Activated naive CD4-positive, alpha-beta T cell treated with anti-CD3 and anti-CD28 coated beads, Interleukin-2, amount 50 U/mL, for 72 hours (primary cell): ENCODE measurements around the gene ACSBG1. TPM values are rescaled to one million over a fixed set of nuclear protein-coding genes. Genes with fewer than 3 reads are reported as not detected.
A peak's percentile ranks its signal among the peaks of the same experiment; 100 is the strongest.

ENCODE experiments used
- ATAC-seq, 2 donors: fragments of 150-1000 bp; cut with Tn5 transposase; 2 replicates each; pipeline ENCODE4 v1.10.0; 2021; ENCODE audit warnings: mild to moderate bottlenecking in 2 of 2, moderate library complexity in 2 of 2
- DNase-seq, 2 donors: peaks; one replicate each; pipeline ENCODE4 v3.0.0; 2021 to 2022; ENCODE audit warnings: low spot score in 2 of 2
- H3K27ac Mint-ChIP-seq, 2 donors: one replicate each; pipeline ENCODE4 v1.8.0; 2022; ENCODE audit warnings: mild to moderate bottlenecking in 2 of 2, mixed read lengths in 2 of 2
- H3K36me3 Mint-ChIP-seq, 2 donors: one replicate each; pipeline ENCODE4 v1.8.0; 2022; ENCODE audit warnings: mixed read lengths in 2 of 2
- H3K9me3 Mint-ChIP-seq, 2 donors: one replicate each; pipeline ENCODE4 v1.8.0; 2022; ENCODE audit warnings: mixed read lengths in 2 of 2
- total RNA-seq, 2 donors: library from RNA; stranded (reverse); gene quantifications; one replicate each; pipeline ENCODE4 v1.2.3, GENCODE V29; 2022

The ACSBG1 gene
- total RNA-seq, 2 donors from 2014 or later, result not detected

DNA sequence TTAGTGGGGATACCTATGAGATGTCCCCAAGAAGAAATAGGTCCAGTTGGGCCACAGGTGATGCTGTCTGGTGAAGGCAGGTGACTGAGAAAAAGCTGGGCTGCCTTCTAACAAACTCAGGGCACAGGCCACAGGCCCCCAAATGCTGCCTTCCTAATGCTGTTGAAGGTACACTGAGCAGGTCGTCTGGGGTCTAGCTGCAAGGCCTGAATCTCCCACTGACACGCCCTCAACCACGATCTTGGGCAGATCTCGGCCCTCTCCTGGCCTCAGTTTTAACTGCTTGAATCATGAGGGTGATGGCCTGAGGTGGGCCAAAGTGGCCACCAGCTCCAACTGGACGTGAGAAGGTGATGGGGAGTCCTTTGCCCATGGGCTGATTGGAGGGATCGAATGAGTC, 2.1 kb upstream of the ACSBG1 start:
- no peak for ATAC-seq
- no peak overlapping the region for H3K27ac Mint-ChIP-seq
- no peaks in the 10 kb centered on the region for H3K36me3 Mint-ChIP-seq

DNA sequence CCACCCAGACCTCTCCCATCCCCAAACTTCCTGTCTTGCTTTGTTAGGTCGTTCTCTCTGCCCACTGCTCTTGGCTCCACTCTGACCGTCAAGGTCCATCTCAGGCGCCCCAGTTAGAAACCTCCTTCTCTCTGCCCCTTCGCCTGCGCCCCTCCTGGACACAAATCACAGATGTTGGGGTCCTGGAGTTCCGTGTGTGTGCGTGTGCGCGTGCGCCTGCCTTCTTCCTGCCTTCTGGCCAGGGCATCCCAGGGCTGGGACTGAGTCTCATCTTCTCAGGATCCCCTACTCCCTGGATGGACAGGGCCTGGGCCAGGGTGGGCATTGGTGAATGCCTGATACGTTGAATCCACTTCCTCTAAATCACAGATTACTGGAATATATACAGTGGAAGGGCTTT, 869 bp downstream of the ACSBG1 start:
- H3K27ac Mint-ChIP-seq, result no peak overlapping the region
- H3K36me3 Mint-ChIP-seq, result no peaks in the 10 kb centered on the region
- ATAC-seq, result no peak
- DNase-seq, result no peak
- H3K9me3 Mint-ChIP-seq, result no peaks in the 10 kb centered on the region

More for the DNA sequence above, 2.1 kb upstream of the ACSBG1 start:
- no peaks in the 10 kb centered on the region for H3K9me3 Mint-ChIP-seq
- DNase-seq, result no peak

DNA sequence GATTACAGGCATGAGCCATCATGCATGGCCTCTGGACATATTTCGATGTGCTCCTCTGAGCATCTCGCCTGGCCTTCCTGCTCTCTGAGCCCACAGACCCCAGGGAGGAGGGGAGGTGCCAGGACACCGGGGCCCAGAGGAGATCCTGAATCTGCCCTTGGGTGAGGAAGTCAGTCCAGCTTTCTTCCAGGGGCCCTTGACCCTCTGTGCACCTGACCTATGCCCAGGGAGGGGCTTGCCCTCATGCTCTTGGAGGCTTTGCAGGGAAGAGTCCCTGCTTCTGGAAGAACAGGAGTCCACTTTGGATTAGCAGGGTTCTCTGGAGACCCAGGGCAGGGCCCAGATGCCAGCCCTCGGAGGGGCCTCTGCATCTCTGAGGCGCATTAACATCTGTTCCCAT, 1.4 kb downstream of the ACSBG1 start:
- H3K27ac Mint-ChIP-seq, result no peak overlapping the region
- ATAC-seq, result no peak
- no peaks in the 10 kb centered on the region for H3K36me3 Mint-ChIP-seq
- H3K9me3 Mint-ChIP-seq, result no peaks in the 10 kb centered on the region
- no peak for DNase-seq

DNA sequence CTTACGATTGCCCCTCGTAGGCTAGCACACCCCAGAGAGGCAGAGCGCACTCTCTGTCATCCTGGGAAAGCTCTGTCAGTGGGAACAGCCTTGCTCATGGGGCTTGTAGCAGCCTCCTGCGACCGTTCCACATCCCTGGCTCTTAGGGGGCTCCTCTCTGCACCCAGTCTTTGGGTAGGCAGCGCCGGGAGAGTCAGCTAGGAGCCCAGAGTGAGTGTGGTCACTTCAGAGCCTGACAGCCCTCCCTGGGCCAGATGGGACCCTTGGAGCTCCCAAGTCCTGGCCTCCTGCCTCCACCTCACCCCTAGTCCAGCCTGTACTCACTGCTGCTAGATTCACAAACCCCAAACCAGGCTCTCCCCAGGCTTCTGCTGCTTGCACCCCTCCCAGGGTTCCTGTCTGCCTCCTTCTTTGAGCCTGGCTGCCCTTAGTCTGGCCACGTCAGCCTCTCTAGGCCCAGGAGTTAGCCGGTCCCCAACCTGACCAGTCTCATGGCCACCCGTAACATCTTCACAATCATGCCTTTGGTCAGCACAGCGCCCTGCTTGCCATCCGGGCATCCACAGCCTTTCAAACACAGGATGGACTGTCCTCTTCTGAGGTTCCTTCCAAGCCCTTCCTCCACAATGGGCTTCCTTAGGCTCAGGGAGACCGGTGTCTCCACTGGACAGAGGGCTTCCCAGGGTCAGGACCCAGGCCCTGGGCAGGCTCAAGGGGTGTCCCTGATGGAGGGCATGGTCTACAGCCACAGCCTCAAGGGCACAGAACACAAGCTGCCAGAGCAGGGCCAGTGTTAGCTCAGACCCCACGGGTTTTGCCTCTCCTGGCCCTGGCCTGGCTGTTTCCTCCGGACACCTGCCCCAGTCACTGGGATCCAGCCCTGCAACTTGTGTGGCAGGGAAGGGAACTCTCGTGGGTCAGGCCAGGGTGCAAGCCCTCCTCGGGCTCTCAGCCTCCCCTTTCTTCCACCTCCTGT, 4.6 kb downstream of the ACSBG1 start:
- H3K36me3 Mint-ChIP-seq, result no peaks in the 10 kb centered on the region
- DNase-seq (no peak), ATAC-seq (no peak)
- H3K27ac Mint-ChIP-seq, result no peak overlapping the region
- H3K9me3 Mint-ChIP-seq, result no peaks in the 10 kb centered on the region

DNA sequence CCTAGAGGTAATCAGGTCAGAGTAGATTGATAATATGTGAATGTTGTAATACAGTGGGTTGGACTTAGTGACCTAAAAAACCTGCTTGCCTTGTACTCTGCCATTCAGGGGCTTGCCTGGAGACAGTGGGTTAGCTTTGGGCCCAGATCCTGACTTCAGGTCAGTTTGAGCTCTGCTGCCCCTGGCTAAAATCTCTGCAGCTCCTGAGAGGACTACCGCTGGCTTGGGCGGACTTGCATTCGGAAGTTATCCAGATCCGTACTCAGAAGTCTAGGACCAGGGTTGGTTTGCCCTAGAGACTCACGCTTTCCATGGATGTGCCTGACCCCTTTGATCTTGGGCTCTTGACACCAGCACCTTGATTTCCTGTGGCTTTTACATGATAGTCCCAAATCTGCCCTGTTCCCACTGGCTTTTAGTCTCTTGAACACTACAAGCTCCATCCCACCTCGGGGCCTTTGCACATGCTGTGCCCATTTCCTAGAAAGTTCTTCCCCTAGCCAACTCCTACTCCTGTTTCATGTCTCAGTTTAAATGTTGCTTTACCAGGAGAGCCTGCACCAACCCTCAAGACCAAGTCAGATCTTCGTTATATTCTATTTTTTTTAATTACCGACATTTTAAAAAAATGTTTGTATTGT, 5.9 kb downstream of the ACSBG1 start:
- no peak for DNase-seq
- no peaks in the 10 kb centered on the region for H3K36me3 Mint-ChIP-seq
- no peak overlapping the region for H3K27ac Mint-ChIP-seq
- ATAC-seq, result no peak
- no peaks in the 10 kb centered on the region for H3K9me3 Mint-ChIP-seq

DNA sequence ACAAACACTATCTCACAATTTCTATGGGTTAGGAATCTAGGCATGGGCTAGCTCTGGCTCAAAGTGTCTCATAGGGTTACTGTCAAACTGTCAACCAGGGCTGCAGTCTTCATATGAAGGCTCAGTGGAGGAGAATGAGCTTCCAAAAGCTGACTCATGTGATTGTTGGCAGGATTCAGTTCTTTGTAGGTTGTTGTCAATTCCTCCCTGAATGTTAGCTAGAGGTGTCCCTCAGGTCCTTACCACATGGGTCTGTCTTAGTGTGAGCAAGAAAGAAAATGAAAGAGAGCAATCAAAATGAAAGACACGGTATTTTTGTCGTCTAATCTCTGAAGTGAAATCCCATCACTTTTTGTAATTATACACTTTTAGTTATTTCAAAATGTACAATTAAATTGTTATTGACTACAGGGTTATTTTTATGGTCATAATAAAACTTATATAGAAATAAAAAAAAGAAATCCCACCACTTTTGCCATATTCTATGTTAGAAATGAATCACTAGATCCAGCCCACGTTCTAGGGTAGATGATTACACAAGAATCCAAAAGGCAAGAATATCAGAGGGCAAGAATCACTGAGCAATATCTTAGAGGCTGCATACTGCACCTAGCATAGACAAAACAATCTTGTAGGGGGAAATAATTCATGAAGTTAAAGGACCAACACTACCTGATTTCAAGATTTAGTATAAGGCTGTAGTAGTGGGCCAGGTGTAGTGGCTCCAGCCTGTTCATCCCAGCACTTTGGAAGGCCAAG, 8.4 kb downstream of the ACSBG1 start:
- DNase-seq, result no peak
- no peaks in the 10 kb centered on the region for H3K9me3 Mint-ChIP-seq
- no peaks in the 10 kb centered on the region for H3K36me3 Mint-ChIP-seq
- H3K27ac Mint-ChIP-seq, result no peak overlapping the region
- peak; percentile 64 to 98 for ATAC-seq

DNA sequence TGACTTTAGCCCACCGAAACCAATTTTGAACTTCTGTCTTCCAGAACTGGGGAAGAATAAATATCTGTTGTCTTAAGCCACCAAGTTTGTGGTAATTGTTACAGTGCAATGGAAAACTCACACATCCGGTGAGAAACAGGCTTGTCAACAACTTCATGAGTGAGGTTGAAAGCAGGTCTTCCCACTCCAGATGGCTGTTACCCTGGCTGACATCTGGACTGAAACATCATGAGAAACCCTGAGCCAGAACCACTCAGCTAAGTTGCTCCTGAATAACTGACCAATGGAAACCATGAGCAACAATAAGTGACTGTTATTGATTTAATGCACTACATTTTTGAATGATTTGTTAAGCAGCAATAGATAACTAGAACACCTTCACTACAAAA, 10.3 kb downstream of the ACSBG1 start:
- DNase-seq (no peak), ATAC-seq (no peak)
- H3K36me3 Mint-ChIP-seq, result no peaks in the 10 kb centered on the region
- no peaks in the 10 kb centered on the region for H3K9me3 Mint-ChIP-seq
- no peak overlapping the region for H3K27ac Mint-ChIP-seq

DNA sequence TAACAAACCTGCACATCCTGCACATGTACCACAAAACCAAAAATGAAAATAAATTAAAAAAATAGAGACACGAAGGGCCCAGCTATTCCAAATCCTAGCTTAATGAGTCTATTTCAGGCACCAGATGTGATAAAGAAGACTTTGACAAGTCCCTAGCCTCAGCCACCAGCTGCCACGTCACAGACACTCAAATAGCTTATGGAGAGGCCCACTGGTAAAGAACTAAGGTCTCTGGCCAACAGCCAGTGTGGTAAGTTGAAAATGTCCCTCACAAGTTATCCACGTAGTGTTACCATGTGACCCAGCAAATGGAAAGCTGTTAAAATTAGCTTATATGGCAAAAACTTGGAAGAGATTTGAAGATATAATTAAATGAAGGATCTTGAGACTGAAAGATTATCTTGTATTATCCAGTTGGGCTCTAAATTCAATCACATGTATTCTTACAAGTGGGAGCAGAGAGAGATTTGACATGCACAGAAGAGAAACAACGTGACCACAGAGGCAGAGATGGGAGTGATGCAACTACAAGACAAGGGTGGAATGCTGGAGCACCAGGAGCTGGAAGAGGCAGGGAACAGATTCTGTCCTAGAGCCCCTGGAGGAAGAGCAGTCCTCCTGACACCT, 10.9 kb downstream of the ACSBG1 start:
- ATAC-seq (no peak), DNase-seq (no peak)
- no peaks in the 10 kb centered on the region for H3K9me3 Mint-ChIP-seq
- no peaks in the 10 kb centered on the region for H3K36me3 Mint-ChIP-seq
- H3K27ac Mint-ChIP-seq, result no peak overlapping the region

DNA sequence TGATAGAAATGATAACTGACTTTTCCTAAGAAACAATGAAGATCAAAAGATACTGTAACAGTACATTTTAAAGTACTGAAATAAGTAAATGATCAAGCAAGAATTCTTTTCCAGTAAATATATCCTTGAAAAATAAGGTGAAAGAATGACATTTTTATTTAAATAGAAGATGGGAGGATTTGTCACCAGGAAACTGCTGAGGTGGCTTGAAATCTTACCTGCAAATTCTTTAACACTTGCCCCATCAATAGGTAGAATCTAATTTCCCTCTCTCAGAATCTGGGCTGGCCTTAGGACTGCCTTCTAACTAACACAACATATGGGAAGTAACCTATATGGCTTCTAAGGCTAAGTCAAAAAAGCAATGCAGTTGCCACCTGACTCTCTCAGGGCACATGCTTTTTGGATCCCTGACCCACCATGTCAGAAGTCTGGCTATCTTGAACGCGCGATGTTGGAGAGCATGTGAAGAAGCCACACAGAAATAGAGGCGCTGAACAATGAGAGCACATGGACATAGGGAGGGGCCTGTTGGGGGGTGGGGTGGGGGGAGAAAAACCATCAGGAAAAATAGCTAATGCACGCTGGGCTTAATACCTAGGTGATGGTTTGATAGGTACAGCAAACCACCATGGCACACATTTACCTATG, 11.5 kb downstream of the ACSBG1 start:
- H3K36me3 Mint-ChIP-seq, result no peaks in the 10 kb centered on the region
- no peaks in the 10 kb centered on the region for H3K9me3 Mint-ChIP-seq
- DNase-seq, result no peak
- H3K27ac Mint-ChIP-seq, result no peak overlapping the region
- no peak for ATAC-seq

DNA sequence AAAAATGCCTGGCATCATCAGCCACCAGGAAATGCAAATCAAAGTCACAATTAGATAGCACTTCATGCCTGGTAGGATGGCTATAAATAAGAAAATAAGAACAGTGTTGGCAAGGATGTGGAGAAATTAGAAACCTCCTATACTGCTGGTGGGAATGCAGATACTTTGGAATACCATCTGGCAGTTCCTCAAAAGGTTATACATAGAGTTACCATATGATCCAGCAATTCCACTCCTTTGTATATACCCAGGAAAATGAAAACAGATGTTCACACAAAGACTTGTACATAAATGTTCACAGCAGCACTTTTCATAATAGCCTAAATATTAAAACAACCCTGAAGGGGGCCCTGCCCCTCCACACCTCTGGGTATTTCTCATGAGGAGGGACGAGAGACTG, 13.7 kb downstream of the ACSBG1 start:
- H3K36me3 Mint-ChIP-seq, result no peaks in the 10 kb centered on the region
- ATAC-seq, result no peak
- no peaks in the 10 kb centered on the region for H3K9me3 Mint-ChIP-seq
- DNase-seq, result no peak
- H3K27ac Mint-ChIP-seq, result no peak overlapping the region

DNA sequence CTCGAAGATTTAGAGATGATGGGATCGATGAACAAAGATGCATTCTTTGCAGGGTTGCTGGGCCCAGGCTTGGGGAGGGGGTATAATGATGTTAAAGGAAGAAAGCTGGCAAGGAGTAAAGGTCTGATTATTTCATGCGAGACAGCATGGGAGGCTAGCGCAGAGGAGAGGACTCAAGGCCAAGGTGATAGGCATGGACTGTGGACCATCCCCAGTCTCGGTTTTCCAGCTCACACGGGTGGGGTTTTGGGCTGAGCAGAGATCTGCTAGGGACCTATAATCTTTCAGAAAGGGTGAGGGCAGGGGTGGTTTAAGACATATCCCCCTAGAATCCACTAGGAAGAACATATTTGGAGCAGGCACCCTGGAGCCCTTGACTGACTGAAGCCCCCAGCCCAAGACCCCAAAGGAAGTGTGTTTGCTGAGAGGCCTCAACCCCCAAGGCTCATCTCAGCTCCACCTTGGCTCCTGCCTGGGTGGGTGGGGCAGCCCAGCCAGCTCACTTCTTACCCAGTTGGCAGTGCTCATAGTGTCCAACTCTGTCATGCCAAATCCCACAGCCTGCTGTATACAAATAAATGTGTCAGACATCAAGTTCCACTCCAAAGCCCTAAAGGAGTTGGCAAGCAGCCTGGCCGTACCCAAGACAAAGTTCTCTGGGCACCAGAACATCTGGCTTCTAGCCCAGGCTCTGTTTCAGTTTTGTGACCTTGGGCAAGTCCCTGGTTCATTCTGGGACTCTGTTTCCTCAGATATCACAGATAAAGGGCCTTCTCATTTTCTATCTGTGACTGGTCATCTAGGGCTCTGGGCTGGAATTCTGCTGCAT, 17.9 kb downstream of the ACSBG1 start:
- no peak for ATAC-seq
- H3K27ac Mint-ChIP-seq, result no peak overlapping the region
- no peaks in the 10 kb centered on the region for H3K9me3 Mint-ChIP-seq
- no peaks in the 10 kb centered on the region for H3K36me3 Mint-ChIP-seq
- DNase-seq, result no peak

DNA sequence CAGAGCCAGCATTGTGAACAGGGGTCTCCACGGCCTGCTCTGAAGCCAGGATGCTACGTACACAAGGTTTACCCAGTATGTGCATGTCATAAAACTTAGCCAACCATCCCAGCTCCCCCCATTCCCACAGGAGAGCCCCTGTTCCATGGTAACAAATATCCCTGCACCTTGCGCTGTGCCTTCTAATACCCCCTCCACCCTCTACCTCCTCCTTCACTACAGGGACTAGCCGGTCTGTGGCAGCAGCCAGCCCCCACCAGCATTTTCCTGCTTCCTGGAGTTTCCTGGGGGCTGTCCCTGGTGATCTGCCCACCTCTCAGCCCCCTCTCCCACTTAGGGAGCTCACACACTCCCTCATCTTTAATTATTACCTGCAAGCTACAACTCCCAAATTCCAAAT, 20.4 kb downstream of the ACSBG1 start:
- DNase-seq (no peak), ATAC-seq (no peak)
- Mint-ChIP-seq H3K36me3 (no peaks in the 10 kb centered on the region), H3K27ac (no peak overlapping the region), H3K9me3 (no peaks in the 10 kb centered on the region)

DNA sequence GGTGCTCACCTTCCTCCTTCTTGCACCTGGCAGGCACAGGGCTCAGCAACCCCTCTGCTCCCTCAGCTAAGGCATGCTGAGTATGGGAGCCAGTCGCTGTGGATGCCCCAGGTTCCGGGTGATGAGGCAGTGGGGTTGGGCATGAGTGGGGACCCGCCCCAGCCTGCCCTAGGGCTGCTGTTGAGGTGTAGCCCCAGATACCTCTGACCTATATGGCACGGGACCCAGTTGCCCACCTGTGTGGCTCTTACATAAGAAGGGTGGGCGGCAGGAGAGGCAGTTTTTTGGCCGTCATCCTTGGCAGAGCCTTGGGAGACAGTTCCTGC, 21.0 kb downstream of the ACSBG1 start:
- no peak for DNase-seq
- no peak for ATAC-seq
- Mint-ChIP-seq H3K36me3 (no peaks in the 10 kb centered on the region), H3K9me3 (no peaks in the 10 kb centered on the region), H3K27ac (no peak overlapping the region)

DNA sequence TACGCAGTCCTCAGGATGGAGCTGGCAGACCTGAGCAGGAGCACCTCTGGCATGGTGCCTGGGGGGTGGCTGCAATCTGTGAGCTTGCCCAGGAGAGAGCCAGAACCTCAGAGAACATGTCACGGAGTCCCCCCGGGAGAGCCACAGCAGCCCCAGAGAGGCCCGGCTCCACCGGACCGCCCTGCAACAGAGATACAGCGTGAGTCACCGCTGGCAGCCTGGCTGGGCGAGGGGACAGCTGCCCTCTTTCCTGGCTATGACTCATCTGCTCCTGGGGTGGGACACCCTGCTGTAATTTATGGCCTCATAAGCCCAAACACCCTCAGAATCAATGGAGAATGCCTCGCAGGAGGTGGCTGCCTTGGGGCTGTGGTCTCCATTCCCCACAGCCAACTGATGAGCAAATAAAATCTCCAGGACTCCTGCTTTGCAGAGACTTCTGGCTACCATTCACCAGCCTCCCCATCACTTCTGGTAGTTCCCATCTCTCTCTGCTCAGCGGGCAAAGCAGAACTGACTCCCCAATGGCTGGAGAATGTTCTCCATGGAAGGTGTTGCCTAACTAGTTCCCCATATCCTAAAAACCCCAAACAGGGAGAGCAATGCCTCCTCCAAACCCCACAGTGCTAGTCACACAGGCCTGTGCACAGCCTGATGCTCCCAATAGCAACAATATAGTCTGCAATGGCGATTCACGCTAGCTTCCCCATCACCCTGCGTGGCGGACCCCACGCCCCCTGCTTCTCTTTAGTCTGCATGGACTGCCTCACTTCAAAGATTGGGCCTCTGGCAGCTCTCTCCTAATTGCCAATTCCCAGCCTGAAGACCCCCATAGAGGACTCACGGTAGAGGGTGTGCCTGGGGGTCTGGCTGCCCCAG, 21.6 kb downstream of the ACSBG1 start:
- Mint-ChIP-seq H3K36me3 (no peaks in the 10 kb centered on the region), H3K27ac (no peak overlapping the region), H3K9me3 (no peaks in the 10 kb centered on the region)
- ATAC-seq (no peak), DNase-seq (peak in 1 of 2 donors; percentile 41)

DNA sequence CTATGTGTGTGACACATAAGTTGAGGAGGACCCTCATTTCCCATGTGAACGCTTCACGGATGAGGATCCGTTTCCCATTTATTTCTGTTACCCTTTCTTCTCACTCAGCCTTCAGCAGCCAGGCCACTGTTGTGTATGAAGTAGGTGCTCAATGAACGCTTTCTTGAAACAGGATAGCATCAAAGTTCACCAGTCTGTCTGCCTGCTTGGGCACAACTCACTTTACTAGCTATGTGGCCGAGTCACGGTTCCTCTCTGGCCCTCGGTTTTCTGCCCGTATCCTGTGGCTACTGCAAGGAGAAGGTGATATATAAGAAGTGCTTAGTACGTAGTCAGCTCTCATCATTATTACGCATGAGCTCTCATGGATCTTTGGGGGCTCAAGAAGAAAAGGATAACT, 22.4 kb downstream of the ACSBG1 start:
- DNase-seq, result no peak
- H3K36me3 Mint-ChIP-seq, result no peaks in the 10 kb centered on the region
- H3K27ac Mint-ChIP-seq, result peak overlapping the region in 1 of 2 donors; percentile 69
- H3K9me3 Mint-ChIP-seq, result no peaks in the 10 kb centered on the region
- no peak for ATAC-seq
